Endothelial cell of umbilical vein (primary cell): Measurements from ENCODE around the gene CCDC27.

Experiments used
- EZH2 ChIP-seq: IDR thresholded peaks from 2 replicates; pipeline ENCODE4 v1.6.1; 2012; ENCODE audit warnings: borderline replicate concordance, low read depth, mild to moderate bottlenecking, moderate library complexity, low read length, inconsistent platforms; ENCODE audit not compliant: severe bottlenecking
- GATA2 ChIP-seq: IDR thresholded peaks from 2 replicates; pipeline ENCODE4 v1.7.0; 2011; ENCODE audit warnings: low read depth, mild to moderate bottlenecking, moderate library complexity, mixed read lengths, low read length; ENCODE audit not compliant: insufficient read length, insufficient read depth
- MYC ChIP-seq: IDR thresholded peaks from one replicate; pipeline ENCODE4 v1.6.1; 2011; ENCODE audit warnings: mild to moderate bottlenecking, low read depth, low read length
- POLR2A ChIP-seq: IDR thresholded peaks from 2 replicates; pipeline ENCODE4 v1.6.1; 2012; ENCODE audit warnings: low read depth, mild to moderate bottlenecking, control low read depth, low read length
- TF ChIP-seq, protein P1 (sequence below), 2 donors: IDR thresholded peaks; 1 replicate in 1 of 2; 2 replicates in 1 of 2; pipeline ENCODE4 v1.5.1; 2011; ENCODE audit warnings: low read length in 2 of 2, mild to moderate bottlenecking in 2 of 2, moderate library complexity in 2 of 2, control low read depth in 1 of 2, inconsistent platforms in 1 of 2, low read depth in 1 of 2; ENCODE audit not compliant: insufficient read depth in 1 of 2; ENCODE audit errors: extremely low read depth in 1 of 2

DNA sequence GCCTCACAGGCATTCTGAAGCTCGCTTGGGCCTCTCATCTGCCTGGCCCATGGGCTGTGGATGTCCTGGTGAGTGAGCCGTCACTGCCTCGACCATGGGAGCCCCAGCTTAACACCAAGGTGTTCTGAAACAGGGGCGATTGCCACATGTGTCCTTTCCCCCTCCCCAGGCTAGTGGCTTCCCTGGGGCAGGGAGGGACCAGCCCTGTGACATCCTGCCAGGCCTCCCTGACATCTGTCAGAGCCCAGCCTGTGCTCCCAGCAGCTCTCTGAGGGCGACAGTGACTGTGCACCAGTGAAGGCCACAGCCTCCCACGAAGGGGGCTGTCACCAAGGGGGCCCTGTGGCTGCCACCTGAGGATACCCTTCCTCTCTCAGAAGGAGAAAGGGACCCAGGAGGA is 35.9 kb upstream of the CCDC27 start:
- TF ChIP-seq MYC = no peak
- TF ChIP-seq, protein P1, sequence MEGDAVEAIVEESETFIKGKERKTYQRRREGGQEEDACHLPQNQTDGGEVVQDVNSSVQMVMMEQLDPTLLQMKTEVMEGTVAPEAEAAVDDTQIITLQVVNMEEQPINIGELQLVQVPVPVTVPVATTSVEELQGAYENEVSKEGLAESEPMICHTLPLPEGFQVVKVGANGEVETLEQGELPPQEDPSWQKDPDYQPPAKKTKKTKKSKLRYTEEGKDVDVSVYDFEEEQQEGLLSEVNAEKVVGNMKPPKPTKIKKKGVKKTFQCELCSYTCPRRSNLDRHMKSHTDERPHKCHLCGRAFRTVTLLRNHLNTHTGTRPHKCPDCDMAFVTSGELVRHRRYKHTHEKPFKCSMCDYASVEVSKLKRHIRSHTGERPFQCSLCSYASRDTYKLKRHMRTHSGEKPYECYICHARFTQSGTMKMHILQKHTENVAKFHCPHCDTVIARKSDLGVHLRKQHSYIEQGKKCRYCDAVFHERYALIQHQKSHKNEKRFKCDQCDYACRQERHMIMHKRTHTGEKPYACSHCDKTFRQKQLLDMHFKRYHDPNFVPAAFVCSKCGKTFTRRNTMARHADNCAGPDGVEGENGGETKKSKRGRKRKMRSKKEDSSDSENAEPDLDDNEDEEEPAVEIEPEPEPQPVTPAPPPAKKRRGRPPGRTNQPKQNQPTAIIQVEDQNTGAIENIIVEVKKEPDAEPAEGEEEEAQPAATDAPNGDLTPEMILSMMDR (IDR thresholded peaks at IDR 0.05; ENCODE audit: extremely low read depth in 1 of 2, insufficient read depth in 1 of 2, low read depth in 1 of 2, low read length in 2 of 2) = no peak
- TF ChIP-seq GATA2 = no peak
- no peak for TF ChIP-seq POLR2A
- TF ChIP-seq EZH2 = no peak
